GM08714 (cell line): ENCODE data around the gene ST6GALNAC4.

Experiments
- H3K4me3 ChIP-seq: fragments of 200-500 bp; sonication (Bioruptor generic); 2 replicates; pipeline ENCODE4 v1.5.1; 2014; ENCODE audit warnings: mild to moderate bottlenecking, low read length, inconsistent platforms
- ZNF274 ChIP-seq: IDR thresholded peaks from 2 replicates; pipeline ENCODE4 v1.6.1; 2012; ENCODE audit warnings: mild to moderate bottlenecking, low read depth, low read length

The ST6GALNAC4 gene

GRCh38 chr9:127860260-127860659 is 56.6 kb downstream of the ST6GALNAC4 start:
- no peak for TF ChIP-seq ZNF274
- no peak overlapping the region for H3K4me3 ChIP-seq

- H3K4me3 ChIP-seq, result no peak overlapping the region
Observed at GRCh38 chr9:127858041-127858512, 58.8 kb downstream of the ST6GALNAC4 start.

More at GRCh38 chr9:127858041-127858512, 58.8 kb downstream of the ST6GALNAC4 start:
- no peak for TF ChIP-seq ZNF274
